Breast epithelium (tissue), 3 donors: ENCODE data around the gene DGKI.

Source experiments
- CTCF ChIP-seq, 3 donors: fragments of 450-650 bp; IDR thresholded peaks; one replicate each; pipeline ENCODE4 v1.5.1; 2016 to 2017; ENCODE audit warnings: antibody characterized with exemption in 3 of 3, mild to moderate bottlenecking in 3 of 3, moderate library complexity in 3 of 3
- POLR2A ChIP-seq: fragments of 450-650 bp; IDR thresholded peaks from one replicate; pipeline ENCODE4 v1.6.1; 2016; ENCODE audit warnings: antibody characterized with exemption, mild to moderate bottlenecking, moderate library complexity

- TF ChIP-seq POLR2A: no peak
- TF ChIP-seq CTCF (IDR thresholded peaks at IDR 0.05): no peak
Measured at GRCh38 chr7:137835486-137836112, 11.2 kb downstream of the DGKI start.
